CD4-positive, CD25-positive, alpha-beta regulatory T cell (primary cell): ENCODE data around the gene CHURC1. TPM values are rescaled to one million over a fixed set of nuclear protein-coding genes. Genes with fewer than 3 reads are reported as not detected.
A peak's percentile ranks its signal among the peaks of the same experiment; 100 is the strongest.

ENCODE experiments used
- ATAC-seq, 2 donors: fragments of 150-1000 bp; cut with Tn5 transposase; one replicate each; pipeline ENCODE4 v1.10.0; 2021; ENCODE audit warnings: low read depth in 2 of 2, moderate number of reproducible peaks in 2 of 2, moderate library complexity in 1 of 2
- DNase-seq, 3 donors: peaks; one replicate each; pipeline versions ENCODE4 v3.0.0 to v3.0.0-alpha.2; 2012 to 2022; ENCODE audit warnings: mixed read lengths in 1 of 3
- H3K27ac ChIP-seq: one replicate; pipeline ENCODE4 v1.7.0; 2013; ENCODE audit warnings: mild to moderate bottlenecking, low read length; ENCODE audit not compliant: insufficient read depth, poor library complexity, severe bottlenecking
- H3K27me3 ChIP-seq: one replicate; pipeline ENCODE4 v1.7.0; 2013; ENCODE audit warnings: low read length; ENCODE audit not compliant: control insufficient read depth, insufficient read depth
- H3K36me3 ChIP-seq: one replicate; pipeline ENCODE4 v1.7.0; 2013; ENCODE audit warnings: mild to moderate bottlenecking, low read length, moderate library complexity; ENCODE audit not compliant: control insufficient read depth, insufficient read depth
- H3K4me1 ChIP-seq: 2 replicates; pipeline ENCODE4 v1.7.0; 2013; ENCODE audit warnings: mild to moderate bottlenecking, low read length; ENCODE audit not compliant: insufficient read depth, control insufficient read depth, poor library complexity, severe bottlenecking
- H3K4me3 ChIP-seq: one replicate; pipeline ENCODE4 v1.7.0; 2013; ENCODE audit warnings: low read depth, mild to moderate bottlenecking, low read length, moderate library complexity
- H3K9me3 ChIP-seq, 2 experiments: 1 replicate in 1 of 2; 2 replicates in 1 of 2; pipeline ENCODE4 v1.7.0; 2013; ENCODE audit warnings: low read length in 2 of 2, mild to moderate bottlenecking in 1 of 2, moderate library complexity in 1 of 2; ENCODE audit not compliant: control insufficient read depth in 2 of 2
- H3K27ac Mint-ChIP-seq, 3 donors: one replicate each; pipeline ENCODE4 v1.8.0; 2020 to 2022; ENCODE audit warnings: mild to moderate bottlenecking in 3 of 3, mixed read lengths in 3 of 3, moderate library complexity in 2 of 3
- H3K27me3 Mint-ChIP-seq: one replicate; pipeline ENCODE4 v1.8.0; 2022; ENCODE audit warnings: mild to moderate bottlenecking, mixed read lengths
- H3K36me3 Mint-ChIP-seq: one replicate; pipeline ENCODE4 v1.8.0; 2020; ENCODE audit warnings: mixed read lengths
- H3K4me1 Mint-ChIP-seq, 4 donors: one replicate each; pipeline ENCODE4 v1.8.0; 2020 to 2022; ENCODE audit warnings: mixed read lengths in 4 of 4, mild to moderate bottlenecking in 1 of 4
- H3K4me3 Mint-ChIP-seq, 4 donors: one replicate each; pipeline ENCODE4 v1.8.0; 2020 to 2022; ENCODE audit warnings: mild to moderate bottlenecking in 4 of 4, mixed read lengths in 4 of 4, moderate library complexity in 3 of 4
- H3K9me3 Mint-ChIP-seq, 7 donors: one replicate each; pipeline ENCODE4 v1.8.0; 2020 to 2022; ENCODE audit warnings: mixed read lengths in 7 of 7, mild to moderate bottlenecking in 3 of 7, moderate library complexity in 2 of 7
- polyA plus RNA-seq, 4 donors: library from polyadenylated mRNA; unstranded; fragments of 300-500 nt; fragmentation: Illumina TruSeq; gene quantifications; one replicate each; pipeline ENCODE4 v1.2.3, GENCODE V29; 2021
- total RNA-seq: library from RNA; stranded (reverse); gene quantifications from one replicate; pipeline ENCODE4 v1.2.3, GENCODE V29; 2022

The CHURC1 gene
- total and polyA plus RNA-seq, 5 donors from 2014 or later, result 95.3 to 228 (median 181) TPM

- Histone ChIP-seq H3K4me1 (peaks cover 46% of the 10 kb centered on the region), H3K27me3 (no peaks in the 10 kb centered on the region), H3K9me3 (no peaks in the 10 kb centered on the region), H3K4me3 (no peak overlapping the region), H3K36me3 (peaks cover 46% of the 10 kb centered on the region), H3K27ac (no peak overlapping the region)
- no peaks in the 10 kb centered on the region for H3K9me3 Mint-ChIP-seq
- H3K36me3 Mint-ChIP-seq, result peaks cover 35% of the 10 kb centered on the region
- peak overlapping the region in 2 of 4 donors; percentile 28 to 50 for H3K4me3 Mint-ChIP-seq
- H3K27ac Mint-ChIP-seq, result peak overlapping the region; percentile 76 to 90 (median 84)
- DNase-seq, result no peak
- H3K4me1 Mint-ChIP-seq, result peaks cover 34 to 78% (median 65%) of the 10 kb centered on the region in 4 donors
- ATAC-seq, result no peak
- no peaks in the 10 kb centered on the region for H3K27me3 Mint-ChIP-seq
Measured at GRCh38 chr14:64934338-64934929, 20.2 kb downstream of the CHURC1 start.

GRCh38 chr14:64935508-64935907 is 21.3 kb downstream of the CHURC1 start:
- Mint-ChIP-seq H3K27ac (peak overlapping the region; percentile 76 to 94 (median 90)), H3K4me3 (peak overlapping the region; percentile 11 to 79 (median 44)), H3K36me3 (peaks cover 35% of the 10 kb centered on the region), H3K9me3 (no peaks in the 10 kb centered on the region), H3K4me1 (peaks cover 31 to 77% (median 71%) of the 10 kb centered on the region in 4 donors), H3K27me3 (no peaks in the 10 kb centered on the region)
- Histone ChIP-seq H3K4me1 (peaks cover 35% of the 10 kb centered on the region), H3K9me3 (no peaks in the 10 kb centered on the region), H3K36me3 (peaks cover 50% of the 10 kb centered on the region), H3K27me3 (no peaks in the 10 kb centered on the region), H3K4me3 (peak overlapping the region; percentile 76), H3K27ac (peak overlapping the region; percentile 66)
- DNase-seq, result peak in 2 of 3 donors; percentile 35 to 63
- peak; percentile 65 to 81 for ATAC-seq

- Histone ChIP-seq H3K4me3 (no peak overlapping the region), H3K4me1 (peaks cover 25% of the 10 kb centered on the region), H3K36me3 (peaks cover 58% of the 10 kb centered on the region), H3K27me3 (no peaks in the 10 kb centered on the region), H3K27ac (no peak overlapping the region), H3K9me3 (no peaks in the 10 kb centered on the region)
- Mint-ChIP-seq H3K36me3 (peaks cover 38% of the 10 kb centered on the region), H3K27ac (peak overlapping the region; percentile 76 to 83 (median 78)), H3K4me1 (peaks cover 35 to 82% (median 65%) of the 10 kb centered on the region in 4 donors), H3K27me3 (no peaks in the 10 kb centered on the region), H3K4me3 (no peak overlapping the region), H3K9me3 (no peaks in the 10 kb centered on the region)
- ATAC-seq (no peak), DNase-seq (no peak)
Measured at GRCh38 chr14:64937171-64937820, 23.0 kb downstream of the CHURC1 start.

DNA sequence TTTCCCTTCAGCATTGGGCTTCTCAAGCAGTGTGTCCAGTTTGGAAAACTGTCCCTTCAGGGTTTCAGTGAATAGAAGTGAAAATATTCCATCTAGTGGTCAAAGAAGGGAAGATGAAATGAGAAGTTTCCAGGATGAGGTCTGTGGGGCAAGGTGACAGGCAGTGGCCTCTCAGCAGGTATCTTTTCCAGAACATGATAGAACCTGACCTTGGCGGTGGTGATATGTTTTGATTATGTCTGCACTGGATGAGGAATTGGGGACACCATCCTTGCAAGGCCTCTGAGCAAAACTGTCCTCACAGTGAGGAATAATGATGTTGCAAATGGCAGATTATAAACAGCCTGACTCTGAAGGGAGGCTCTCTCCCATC is 23.6 kb downstream of the CHURC1 start:
- Histone ChIP-seq H3K4me1 (peaks cover 25% of the 10 kb centered on the region), H3K27ac (no peak overlapping the region), H3K27me3 (no peaks in the 10 kb centered on the region), H3K4me3 (no peak overlapping the region), H3K36me3 (peaks cover 57% of the 10 kb centered on the region), H3K9me3 (no peaks in the 10 kb centered on the region)
- Mint-ChIP-seq H3K4me1 (peaks cover 35 to 82% (median 66%) of the 10 kb centered on the region in 4 donors), H3K4me3 (no peak overlapping the region), H3K27ac (peak overlapping the region; percentile 76 to 83 (median 78)), H3K27me3 (no peaks in the 10 kb centered on the region), H3K9me3 (no peaks in the 10 kb centered on the region), H3K36me3 (peaks cover 40% of the 10 kb centered on the region)
- ATAC-seq (no peak), DNase-seq (no peak)

- H3K27me3 Mint-ChIP-seq, result no peaks in the 10 kb centered on the region
- no peak overlapping the region for H3K4me3 ChIP-seq
Measured at GRCh38 chr14:64938972-64939816, 24.9 kb downstream of the CHURC1 start.

DNA sequence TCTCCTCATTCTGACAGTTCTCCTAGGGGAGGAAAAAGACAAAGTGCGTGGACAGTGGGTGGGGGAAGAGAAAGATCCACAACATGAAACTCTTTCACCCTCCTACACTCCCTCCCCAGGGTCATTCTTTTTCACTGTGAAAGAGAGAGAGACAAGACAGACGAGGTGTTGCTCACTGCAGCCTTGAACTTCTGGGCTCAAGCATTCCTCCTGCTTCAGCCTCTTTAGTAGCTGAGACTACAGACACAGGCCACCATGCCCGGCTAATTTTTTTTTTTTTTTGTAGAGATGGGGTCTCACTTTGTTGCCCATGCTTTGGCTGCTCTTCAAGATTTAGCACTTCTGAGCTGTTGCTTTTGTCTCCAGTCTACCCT is 25.5 kb downstream of the CHURC1 start:
- H3K27me3 Mint-ChIP-seq, result no peaks in the 10 kb centered on the region
- ATAC-seq (no peak), DNase-seq (no peak)
- peaks cover 32% of the 10 kb centered on the region for H3K36me3 Mint-ChIP-seq
- peak overlapping the region in 2 of 4 donors; percentile 6 to 21 for H3K4me3 Mint-ChIP-seq
- no peaks in the 10 kb centered on the region for H3K9me3 Mint-ChIP-seq
- no peak overlapping the region for H3K27ac ChIP-seq
- peak overlapping the region; percentile 4 to 83 (median 66) for H3K27ac Mint-ChIP-seq
- no peaks in the 10 kb centered on the region for H3K9me3 ChIP-seq
- peaks cover 16% of the 10 kb centered on the region for H3K4me1 ChIP-seq
- no peak overlapping the region for H3K4me3 ChIP-seq
- H3K4me1 Mint-ChIP-seq, result peaks cover 29 to 92% (median 58%) of the 10 kb centered on the region in 4 donors
- no peaks in the 10 kb centered on the region for H3K27me3 ChIP-seq
- peaks cover 50% of the 10 kb centered on the region for H3K36me3 ChIP-seq

More at GRCh38 chr14:64938972-64939816, 24.9 kb downstream of the CHURC1 start:
- H3K27ac ChIP-seq, result no peak overlapping the region
- DNase-seq, result no peak
- peak overlapping the region in 1 of 4 donors; percentile 42 for H3K4me3 Mint-ChIP-seq
- ATAC-seq, result no peak
- peaks cover 35 to 92% (median 62%) of the 10 kb centered on the region in 4 donors for H3K4me1 Mint-ChIP-seq
- H3K9me3 ChIP-seq, result no peaks in the 10 kb centered on the region
- peaks cover 52% of the 10 kb centered on the region for H3K36me3 ChIP-seq
- no peaks in the 10 kb centered on the region for H3K27me3 ChIP-seq
- no peaks in the 10 kb centered on the region for H3K9me3 Mint-ChIP-seq
- peak overlapping the region; percentile 59 to 83 (median 66) for H3K27ac Mint-ChIP-seq
- peaks cover 20% of the 10 kb centered on the region for H3K4me1 ChIP-seq
- H3K36me3 Mint-ChIP-seq, result peaks cover 35% of the 10 kb centered on the region

GRCh38 chr14:64940336-64940910 is 26.2 kb downstream of the CHURC1 start:
- Mint-ChIP-seq H3K27me3 (no peaks in the 10 kb centered on the region), H3K4me3 (peak overlapping the region in 2 of 4 donors; percentile 6 to 56), H3K4me1 (peaks cover 25 to 90% (median 55%) of the 10 kb centered on the region in 4 donors), H3K9me3 (no peaks in the 10 kb centered on the region), H3K27ac (peak overlapping the region in 2 of 3 donors; percentile 83 to 84), H3K36me3 (peaks cover 33% of the 10 kb centered on the region)
- ATAC-seq (no peak), DNase-seq (no peak)
- no peaks in the 10 kb centered on the region for H3K9me3 ChIP-seq
- H3K27me3 ChIP-seq, result no peaks in the 10 kb centered on the region
- H3K4me3 ChIP-seq, result no peak overlapping the region
- peaks cover 52% of the 10 kb centered on the region for H3K36me3 ChIP-seq
- H3K4me1 ChIP-seq, result peaks cover 11% of the 10 kb centered on the region
- H3K27ac ChIP-seq, result no peak overlapping the region
